Suppressor macrophage treated with lipopolysaccharide for 4 hours (primary cell): ENCODE results near the gene GLIS1.

Source experiments
- DNase-seq: peaks from one replicate; pipeline ENCODE4 v3.0.0-alpha.2; 2020

The GLIS1 gene

GRCh38 chr1:53473463-53473862, 265.5 kb downstream of the GLIS1 start:
- no peak for DNase-seq

GRCh38 chr1:53471000-53471399, 268.0 kb downstream of the GLIS1 start:
- no peak for DNase-seq

- no peak for DNase-seq
Observed at GRCh38 chr1:53470584-53470983, 268.4 kb downstream of the GLIS1 start.

GRCh38 chr1:53470155-53470554, 268.8 kb downstream of the GLIS1 start:
- DNase-seq, result peak; percentile 2

GRCh38 chr1:53469373-53469772, 269.6 kb downstream of the GLIS1 start:
- no peak for DNase-seq

GRCh38 chr1:53468374-53468773, 270.6 kb downstream of the GLIS1 start:
- no peak for DNase-seq

- DNase-seq, result no peak
Observed at GRCh38 chr1:53467391-53467790, 271.6 kb downstream of the GLIS1 start.

GRCh38 chr1:53465023-53465957, 273.7 kb downstream of the GLIS1 start:
- no peak for DNase-seq

GRCh38 chr1:53463961-53464899, 274.7 kb downstream of the GLIS1 start:
- no peak for DNase-seq

GRCh38 chr1:53462769-53463501, 276.0 kb downstream of the GLIS1 start:
- DNase-seq, result no peak

GRCh38 chr1:53462193-53462592, 276.8 kb downstream of the GLIS1 start:
- DNase-seq, result no peak

- no peak for DNase-seq
Observed at GRCh38 chr1:53461323-53462044, 277.5 kb downstream of the GLIS1 start.

GRCh38 chr1:53460666-53461322, 278.2 kb downstream of the GLIS1 start:
- no peak for DNase-seq

- no peak for DNase-seq
Observed at GRCh38 chr1:53460211-53460634, 278.7 kb downstream of the GLIS1 start.

GRCh38 chr1:53459321-53460175, 279.4 kb downstream of the GLIS1 start, which contains the start of gene DMRTB1:
Gene DMRTB1, plus strand, starts transcription at chr1:53459399. Its CDS starts 55 bp downstream, at chr1:53459454.
- DNase-seq, result no peak

GRCh38 chr1:53458634-53459033, 280.3 kb downstream of the GLIS1 start:
- no peak for DNase-seq
